ENCODE data around the gene HEMGN. TPM values are rescaled to one million over a fixed set of nuclear protein-coding genes. Genes with fewer than 3 reads are reported as not detected.

The HEMGN gene
- total and polyA plus RNA-seq, 7 experiments from 2014 or later, result 1.3 to 14.2 (median 4.2) TPM

- Mint-ChIP-seq H3K27me3 (peaks cover 0 to 15% (median 0%) of the 10 kb centered on the region in 5 donors), H3K27ac (no peak overlapping the region), H3K4me3 (no peak overlapping the region), H3K36me3 (no peaks in the 10 kb centered on the region), H3K9me3 (no peaks in the 10 kb centered on the region), H3K4me1 (peaks cover 15 to 39% (median 34%) of the 10 kb centered on the region in 7 donors)
- H3K4me1 ChIP-seq (ENCODE audit: control insufficient read depth in 2 of 2, insufficient read depth in 2 of 2, low read length in 2 of 2), result peaks cover 18 to 29% of the 10 kb centered on the region in 2 donors
- no peak overlapping the region for H3K27ac ChIP-seq (ENCODE audit: low read depth, low read length)
- POLR2A ChIA-PET, result interaction anchor here (7.8 kb wide), 1 partner anchor 18 kb away, joined by 54 read pairs; the partner anchor contains the start of gene TRMO
- no peaks in the 10 kb centered on the region for H3K27me3 ChIP-seq (ENCODE audit: control insufficient read depth in 2 of 2, insufficient read depth in 2 of 2, low read length in 2 of 2)
- H3K4me3 ChIP-seq (ENCODE audit: low read length), result no peak overlapping the region
- no peaks in the 10 kb centered on the region for H3K36me3 ChIP-seq (ENCODE audit: control insufficient read depth in 2 of 3, insufficient read depth in 3 of 3, low read length in 3 of 3)
- CTCF ChIA-PET, result interaction anchor here (2.4 kb wide), 1 partner anchor 17 kb away, joined by 10 read pairs; no protein-coding TSS in a partner anchor
- DNase-seq (no peak), ATAC-seq (no peak)
- intact Hi-C loops (cut with micrococcal nuclease), result no loop called here
- no peaks in the 10 kb centered on the region for H3K9me3 ChIP-seq (ENCODE audit: control insufficient read depth in 2 of 3, low read length in 3 of 3)
These were observed 2.8 kb upstream of the HEMGN start for GRCh38 chr9:97940741-97941140.

DNA sequence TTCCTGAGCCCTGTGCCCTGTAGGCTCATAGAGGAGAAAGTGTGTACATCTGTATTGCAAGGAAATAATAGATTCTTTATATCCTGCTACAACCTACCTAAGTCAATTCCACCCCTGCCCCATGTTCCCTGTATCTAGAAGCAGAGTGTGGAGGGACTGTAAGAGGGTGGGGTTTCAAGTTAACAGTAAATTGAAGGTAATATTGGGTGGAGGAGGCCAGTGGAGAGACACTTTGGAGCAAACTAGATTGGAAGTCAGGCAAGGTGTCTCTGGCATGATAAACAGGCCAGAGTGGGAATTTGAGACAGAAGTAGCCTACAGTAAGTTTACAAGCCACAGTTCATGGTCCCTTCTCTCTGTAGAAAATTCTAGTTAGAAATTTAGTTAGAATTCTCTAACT lies 2.3 kb upstream of the HEMGN start:
- peaks cover 18 to 34% of the 10 kb centered on the region in 2 donors for H3K4me1 ChIP-seq (ENCODE audit: control insufficient read depth in 2 of 2, insufficient read depth in 2 of 2, low read length in 2 of 2)
- ChIA-PET CTCF (interaction anchor here (1.0 to 2.4 kb wide), 2 partner anchors 15 to 16 kb away, joined by 3 to 10 read pairs; no protein-coding TSS in a partner anchor), POLR2A (interaction anchor here (0.8 to 7.8 kb wide), 2 partner anchors 11 to 18 kb away, joined by 4 to 54 read pairs; partner anchors contain the start of gene TRMO)
- H3K9me3 ChIP-seq (ENCODE audit: control insufficient read depth in 2 of 3, low read length in 3 of 3), result no peaks in the 10 kb centered on the region
- peaks cover 15 to 44% (median 39%) of the 10 kb centered on the region in 7 donors for H3K4me1 Mint-ChIP-seq
- peaks cover 0 to 13% (median 0%) of the 10 kb centered on the region in 5 donors for H3K27me3 Mint-ChIP-seq
- no peaks in the 10 kb centered on the region for H3K36me3 ChIP-seq (ENCODE audit: control insufficient read depth in 2 of 3, insufficient read depth in 3 of 3, low read length in 3 of 3)
- no peaks in the 10 kb centered on the region for H3K9me3 Mint-ChIP-seq
- DNase-seq (no peak), ATAC-seq (no peak)
- H3K27me3 ChIP-seq (ENCODE audit: control insufficient read depth in 2 of 2, insufficient read depth in 2 of 2, low read length in 2 of 2), result no peaks in the 10 kb centered on the region
- no peak overlapping the region for H3K4me3 ChIP-seq (ENCODE audit: low read length)
- intact Hi-C loops (cut with micrococcal nuclease), result no loop called here
- H3K27ac ChIP-seq (ENCODE audit: low read depth, low read length), result no peak overlapping the region
- no peak overlapping the region for H3K4me3 Mint-ChIP-seq
- H3K36me3 Mint-ChIP-seq, result no peaks in the 10 kb centered on the region
- no peak overlapping the region for H3K27ac Mint-ChIP-seq

GRCh38 chr9:97936998-97937397 lies 974 bp downstream of the HEMGN start:
- H3K27me3 ChIP-seq (ENCODE audit: control insufficient read depth in 2 of 2, insufficient read depth in 2 of 2, low read length in 2 of 2), result no peaks in the 10 kb centered on the region
- ATAC-seq (no peak), DNase-seq (no peak)
- intact Hi-C loops (cut with micrococcal nuclease), result no loop called here
- H3K36me3 ChIP-seq (ENCODE audit: control insufficient read depth in 2 of 3, insufficient read depth in 3 of 3, low read length in 3 of 3), result no peaks in the 10 kb centered on the region
- H3K27ac Mint-ChIP-seq, result peak overlapping the region in 5 of 9 donors; percentile 21 to 94 (median 87)
- peaks cover 0 to 6% (median 0%) of the 10 kb centered on the region in 5 donors for H3K27me3 Mint-ChIP-seq
- H3K4me1 Mint-ChIP-seq, result peaks cover 18 to 75% (median 67%) of the 10 kb centered on the region in 7 donors
- H3K4me3 ChIP-seq (ENCODE audit: low read length), result no peak overlapping the region
- no peak overlapping the region for H3K27ac ChIP-seq (ENCODE audit: low read depth, low read length)
- no peaks in the 10 kb centered on the region for H3K9me3 Mint-ChIP-seq
- ChIA-PET CTCF (interaction anchor here (1.3 to 2.8 kb wide), 4 partner anchors 13 to 17 kb away, joined by 4 to 11 read pairs (median 7); partner anchors contain the start of gene TRMO), POLR2A (interaction anchor here (0.9 to 7.8 kb wide), 2 partner anchors 14 to 42 kb away, joined by 3 to 54 read pairs; partner anchors contain the start of gene TRMO)
- no peaks in the 10 kb centered on the region for H3K36me3 Mint-ChIP-seq
- H3K4me3 Mint-ChIP-seq, result peak overlapping the region in 1 of 10 donors; percentile 81
- H3K9me3 ChIP-seq (ENCODE audit: control insufficient read depth in 2 of 3, low read length in 3 of 3), result no peaks in the 10 kb centered on the region
- peaks cover 18 to 54% of the 10 kb centered on the region in 2 donors for H3K4me1 ChIP-seq (ENCODE audit: control insufficient read depth in 2 of 2, insufficient read depth in 2 of 2, low read length in 2 of 2)

- no peaks in the 10 kb centered on the region for H3K9me3 Mint-ChIP-seq
- H3K27me3 ChIP-seq (ENCODE audit: control insufficient read depth in 2 of 2, insufficient read depth in 2 of 2, low read length in 2 of 2), result no peaks in the 10 kb centered on the region
These were observed 2.7 kb downstream of the HEMGN start for GRCh38 chr9:97935276-97935675.

DNA sequence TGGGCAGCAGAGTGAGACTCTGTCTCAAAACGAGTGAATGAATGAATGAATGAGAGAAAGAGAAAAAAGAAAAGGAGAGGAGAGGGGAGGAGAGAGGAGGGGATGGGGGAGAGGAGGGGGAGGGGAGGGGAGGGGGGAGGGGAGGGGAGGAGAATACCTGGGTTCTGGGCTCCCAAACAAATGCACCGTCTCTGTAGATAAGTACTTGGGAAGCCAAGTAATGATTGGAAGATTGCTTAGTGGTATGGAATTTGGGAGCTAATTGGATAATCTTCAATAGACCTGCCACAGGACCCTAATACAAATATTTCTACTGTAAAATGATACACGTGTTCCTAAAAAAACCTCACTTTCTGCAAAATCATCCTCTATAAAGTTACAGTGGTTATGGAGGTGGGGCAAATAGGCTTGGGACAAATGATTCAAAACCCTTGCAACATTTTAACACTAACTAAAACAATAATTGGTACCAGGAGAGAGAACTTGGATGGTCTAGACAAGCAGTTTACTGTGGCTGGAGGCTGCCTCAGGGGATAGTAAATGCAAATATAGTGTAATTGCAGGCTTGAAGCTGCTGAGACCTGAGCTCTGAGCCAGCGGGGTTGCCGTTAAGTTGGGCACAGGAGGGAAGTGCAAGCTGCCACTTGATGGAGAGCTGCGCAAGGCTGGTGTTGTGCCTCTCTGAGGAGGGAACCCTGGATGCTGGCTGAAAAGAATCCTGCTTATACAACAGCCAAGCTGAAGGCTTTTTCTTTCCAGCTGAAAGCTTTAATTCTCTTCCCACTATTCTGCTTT lies 3.5 kb downstream of the HEMGN start:
- Histone ChIP-seq H3K9me3 (ENCODE audit: control insufficient read depth in 2 of 3, low read length in 3 of 3) (no peaks in the 10 kb centered on the region), H3K27me3 (ENCODE audit: control insufficient read depth in 2 of 2, insufficient read depth in 2 of 2, low read length in 2 of 2) (no peaks in the 10 kb centered on the region), H3K4me1 (ENCODE audit: control insufficient read depth in 2 of 2, insufficient read depth in 2 of 2, low read length in 2 of 2) (peaks cover 38 to 77% of the 10 kb centered on the region in 2 donors), H3K4me3 (ENCODE audit: low read length) (no peak overlapping the region), H3K27ac (ENCODE audit: low read depth, low read length) (no peak overlapping the region), H3K36me3 (ENCODE audit: control insufficient read depth in 2 of 3, insufficient read depth in 3 of 3, low read length in 3 of 3) (no peaks in the 10 kb centered on the region)
- POLR2A ChIA-PET, result interaction anchor here (0.6 to 7.8 kb wide), 7 partner anchors 8 to 322 kb away, joined by 3 to 54 read pairs (median 3); partner anchors contain the start of genes ANP32B and TRMO
- ATAC-seq, result no peak
- H3K36me3 Mint-ChIP-seq, result peaks cover 0 to 3% (median 0%) of the 10 kb centered on the region in 5 donors
- intact Hi-C loops (cut with micrococcal nuclease), result no loop called here
- CTCF ChIA-PET, result interaction anchor here (0.6 to 2.8 kb wide), 9 partner anchors 8 to 384 kb away, joined by 3 to 11 read pairs (median 3); partner anchors contain the start of gene TRMO
- peak overlapping the region in 6 of 9 donors; percentile 54 to 86 (median 75) for H3K27ac Mint-ChIP-seq
- H3K9me3 Mint-ChIP-seq, result no peaks in the 10 kb centered on the region
- no peaks in the 10 kb centered on the region for H3K27me3 Mint-ChIP-seq
- H3K4me3 Mint-ChIP-seq, result peak overlapping the region in 6 of 10 donors; percentile 13 to 58 (median 36)
- DNase-seq, result no peak
- peaks cover 39 to 100% (median 91%) of the 10 kb centered on the region in 7 donors for H3K4me1 Mint-ChIP-seq

More at GRCh38 chr9:97935276-97935675, 2.7 kb downstream of the HEMGN start:
- Mint-ChIP-seq H3K27ac (peak overlapping the region in 5 of 9 donors; percentile 45 to 82 (median 68)), H3K36me3 (peaks cover 0 to 3% (median 0%) of the 10 kb centered on the region in 5 donors), H3K4me1 (peaks cover 32 to 92% (median 84%) of the 10 kb centered on the region in 7 donors), H3K4me3 (peak overlapping the region in 4 of 10 donors; percentile 16 to 58 (median 36)), H3K27me3 (no peaks in the 10 kb centered on the region)
- CTCF ChIA-PET, result interaction anchor here (0.6 to 2.8 kb wide), 8 partner anchors 9 to 383 kb away, joined by 3 to 11 read pairs (median 3); partner anchors contain the start of gene TRMO
- intact Hi-C loops (cut with micrococcal nuclease), result no loop called here
- no peak overlapping the region for H3K27ac ChIP-seq (ENCODE audit: low read depth, low read length)
- no peaks in the 10 kb centered on the region for H3K36me3 ChIP-seq (ENCODE audit: control insufficient read depth in 2 of 3, insufficient read depth in 3 of 3, low read length in 3 of 3)
- ATAC-seq, result no peak
- DNase-seq, result no peak
- no peaks in the 10 kb centered on the region for H3K9me3 ChIP-seq (ENCODE audit: control insufficient read depth in 2 of 3, low read length in 3 of 3)
- POLR2A ChIA-PET, result interaction anchor here (0.6 to 7.8 kb wide), 5 partner anchors 9 to 321 kb away, joined by 3 to 54 read pairs (median 4); partner anchors contain the start of genes ANP32B and TRMO
- H3K4me3 ChIP-seq (ENCODE audit: low read length), result no peak overlapping the region
- H3K4me1 ChIP-seq (ENCODE audit: control insufficient read depth in 2 of 2, insufficient read depth in 2 of 2, low read length in 2 of 2), result peaks cover 35 to 69% of the 10 kb centered on the region in 2 donors

GRCh38 chr9:97933297-97933998 lies 4.5 kb downstream of the HEMGN start:
- Mint-ChIP-seq H3K36me3 (peaks cover 0 to 3% (median 0%) of the 10 kb centered on the region in 5 donors), H3K4me1 (peaks cover 35 to 100% (median 91%) of the 10 kb centered on the region in 7 donors), H3K4me3 (peak overlapping the region in 6 of 10 donors; percentile 5 to 60 (median 28)), H3K9me3 (no peaks in the 10 kb centered on the region), H3K27ac (peak overlapping the region in 8 of 9 donors; percentile 34 to 95 (median 85)), H3K27me3 (no peaks in the 10 kb centered on the region)
- no peak for ATAC-seq
- CTCF ChIA-PET, result interaction anchor here (0.6 to 2.0 kb wide), 3 partner anchors 9 to 149 kb away, joined by 3 to 9 read pairs (median 3); partner anchors contain the start of gene TRMO
- Histone ChIP-seq H3K27me3 (ENCODE audit: control insufficient read depth in 2 of 2, insufficient read depth in 2 of 2, low read length in 2 of 2) (no peaks in the 10 kb centered on the region), H3K27ac (ENCODE audit: low read depth, low read length) (peak overlapping the region; percentile 2), H3K36me3 (ENCODE audit: control insufficient read depth in 2 of 3, insufficient read depth in 3 of 3, low read length in 3 of 3) (no peaks in the 10 kb centered on the region), H3K9me3 (ENCODE audit: control insufficient read depth in 2 of 3, low read length in 3 of 3) (no peaks in the 10 kb centered on the region), H3K4me1 (ENCODE audit: control insufficient read depth in 2 of 2, insufficient read depth in 2 of 2, low read length in 2 of 2) (peaks cover 35 to 74% of the 10 kb centered on the region in 2 donors), H3K4me3 (ENCODE audit: low read length) (no peak overlapping the region)
- no peak for DNase-seq
- POLR2A ChIA-PET, result interaction anchor here (0.7 to 7.8 kb wide), 3 partner anchors 11 to 51 kb away, joined by 4 to 54 read pairs (median 14); partner anchors contain the start of genes ANP32B and TRMO
- intact Hi-C loops (cut with micrococcal nuclease), result no loop called here
